Measurements from ENCODE around the gene GPATCH1. TPM values are rescaled to one million over a fixed set of nuclear protein-coding genes. Genes with fewer than 3 reads are reported as not detected.

GPATCH1 gene
- total and polyA plus RNA-seq, 2 of the 13 experiments (the other 11 are each of a cell fraction or from before 2014, with no cell fraction given) = 6.8 to 6.9 TPM

DNA sequence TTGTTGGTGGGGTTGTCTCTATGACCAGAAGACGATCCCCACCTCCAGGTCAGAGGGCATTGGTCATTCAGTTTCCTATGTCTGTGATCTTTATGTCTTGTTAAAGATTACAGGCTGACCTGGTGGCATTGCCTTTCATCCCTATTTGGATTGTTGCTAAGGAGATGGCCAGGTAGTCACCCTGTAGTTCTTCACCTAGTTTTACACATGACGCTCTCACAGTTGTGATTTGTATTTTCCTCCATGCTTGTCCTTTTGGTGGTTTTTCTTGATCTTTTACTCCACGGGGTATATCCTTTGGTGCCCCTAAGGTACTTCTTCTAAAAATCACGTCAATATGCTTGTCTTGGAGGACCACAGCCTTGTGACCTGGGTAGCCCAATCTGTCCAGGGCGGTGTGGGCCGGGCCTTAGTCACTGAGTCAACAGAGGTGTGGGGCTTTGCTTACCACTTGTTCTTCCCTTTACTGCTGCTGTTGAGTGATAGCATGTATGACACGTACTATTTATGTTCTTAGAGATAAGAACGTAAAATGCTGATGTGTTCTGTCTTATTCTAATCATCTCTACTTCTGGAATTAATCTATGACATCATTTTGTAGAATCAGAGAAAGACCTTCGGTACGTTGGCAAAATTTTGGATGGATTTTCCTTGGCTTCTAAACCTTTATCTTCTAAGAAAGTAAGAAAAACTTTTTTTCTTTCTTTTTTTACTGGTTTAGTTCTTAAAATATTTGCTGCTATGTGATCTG, 20.1 kb downstream of the GPATCH1 start (continued):
- TF ChIP-seq ASH2L (IDR thresholded peaks at IDR 0.05; ENCODE audit: insufficient read length, low read depth, low read length) (peak; percentile 83), TRIM22 (IDR thresholded peaks at IDR 0.05) (no peak), HOXA5 (CRISPR knock-in tag; IDR thresholded peaks at IDR 0.05) (no peak; the same call in 1 of the 2 replicates), ATM (IDR thresholded peaks at IDR 0.05; ENCODE audit: borderline replicate concordance) (no peak), KMT2A (CRISPR knock-in tag; IDR thresholded peaks at IDR 0.05) (no peak), BCLAF1 (IDR thresholded peaks at IDR 0.05) (no peak), JARID2 (CRISPR knock-in tag; IDR thresholded peaks at IDR 0.05; ENCODE audit: insufficient replicate concordance) (no peak), ZFP36L2 (CRISPR knock-in tag; IDR thresholded peaks at IDR 0.05) (no peak), ZNF550 (CRISPR knock-in tag; IDR thresholded peaks at IDR 0.05; ENCODE audit: borderline replicate concordance) (no peak), GATAD1 (CRISPR knock-in tag; IDR thresholded peaks at IDR 0.05) (no peak), CEBPB (IDR thresholded peaks at IDR 0.05; ENCODE audit: borderline replicate concordance, low read depth, low read length) (no peak), ZBTB8A (CRISPR knock-in tag; IDR thresholded peaks at IDR 0.05; ENCODE audit: borderline replicate concordance, low read depth) (no peak), ZNF17 (CRISPR knock-in tag; IDR thresholded peaks at IDR 0.05) (no peak), SNRNP70 (IDR thresholded peaks at IDR 0.05; ENCODE audit: low read depth, low read length) (no peak), ARID2 (CRISPR knock-in tag; IDR thresholded peaks at IDR 0.05; ENCODE audit: borderline replicate concordance) (peak; percentile 69; the same call in 1 of the 2 replicates), RCOR2 (CRISPR knock-in tag; IDR thresholded peaks at IDR 0.05) (peak; percentile 75), KDM1A (CRISPR knock-in tag; IDR thresholded peaks at IDR 0.05) (0 out of 2 replicates have a peak, but pooled peaks have one; percentile 50), SYNCRIP (IDR thresholded peaks at IDR 0.05; ENCODE audit: insufficient read depth, low read depth, low read length) (no peak), ISL2 (CRISPR knock-in tag; IDR thresholded peaks at IDR 0.05) (peak; percentile 93), ZNF33A (CRISPR knock-in tag; IDR thresholded peaks at IDR 0.05; ENCODE audit: borderline replicate concordance) (no peak), ETV6 (CRISPR knock-in tag; conservative IDR thresholded peaks at IDR 0.05) (no peak), ZNF331 (CRISPR knock-in tag; IDR thresholded peaks at IDR 0.05) (0 out of 2 replicates have a peak, but pooled peaks have one; percentile 51)
- TF ChIP-seq, protein P1, sequence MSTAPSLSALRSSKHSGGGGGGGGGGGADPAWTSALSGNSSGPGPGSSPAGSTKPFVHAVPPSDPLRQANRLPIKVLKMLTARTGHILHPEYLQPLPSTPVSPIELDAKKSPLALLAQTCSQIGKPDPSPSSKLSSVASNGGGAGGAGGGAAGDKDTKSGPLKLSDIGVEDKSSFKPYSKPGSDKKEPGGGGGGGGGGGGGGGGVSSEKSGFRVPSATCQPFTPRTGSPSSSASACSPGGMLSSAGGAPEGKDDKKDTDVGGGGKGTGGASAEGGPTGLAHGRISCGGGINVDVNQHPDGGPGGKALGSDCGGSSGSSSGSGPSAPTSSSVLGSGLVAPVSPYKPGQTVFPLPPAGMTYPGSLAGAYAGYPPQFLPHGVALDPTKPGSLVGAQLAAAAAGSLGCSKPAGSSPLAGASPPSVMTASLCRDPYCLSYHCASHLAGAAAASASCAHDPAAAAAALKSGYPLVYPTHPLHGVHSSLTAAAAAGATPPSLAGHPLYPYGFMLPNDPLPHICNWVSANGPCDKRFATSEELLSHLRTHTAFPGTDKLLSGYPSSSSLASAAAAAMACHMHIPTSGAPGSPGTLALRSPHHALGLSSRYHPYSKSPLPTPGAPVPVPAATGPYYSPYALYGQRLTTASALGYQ (CRISPR knock-in tag; IDR thresholded peaks at IDR 0.05) = peak; percentile 96
- TF ChIP-seq, protein P2, sequence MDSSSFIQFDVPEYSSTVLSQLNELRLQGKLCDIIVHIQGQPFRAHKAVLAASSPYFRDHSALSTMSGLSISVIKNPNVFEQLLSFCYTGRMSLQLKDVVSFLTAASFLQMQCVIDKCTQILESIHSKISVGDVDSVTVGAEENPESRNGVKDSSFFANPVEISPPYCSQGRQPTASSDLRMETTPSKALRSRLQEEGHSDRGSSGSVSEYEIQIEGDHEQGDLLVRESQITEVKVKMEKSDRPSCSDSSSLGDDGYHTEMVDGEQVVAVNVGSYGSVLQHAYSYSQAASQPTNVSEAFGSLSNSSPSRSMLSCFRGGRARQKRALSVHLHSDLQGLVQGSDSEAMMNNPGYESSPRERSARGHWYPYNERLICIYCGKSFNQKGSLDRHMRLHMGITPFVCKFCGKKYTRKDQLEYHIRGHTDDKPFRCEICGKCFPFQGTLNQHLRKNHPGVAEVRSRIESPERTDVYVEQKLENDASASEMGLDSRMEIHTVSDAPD (CRISPR knock-in tag; IDR thresholded peaks at IDR 0.05) = peak; percentile 87
